Heart left ventricle (tissue), 13 donors: ENCODE measurements around the gene HID1.

Experiments used
- POLR2A ChIP-seq, 2 donors: fragments of 450-650 bp; IDR thresholded peaks; one replicate each; pipeline ENCODE4 v1.6.1; 2017; ENCODE audit warnings: antibody characterized with exemption in 2 of 2, mild to moderate bottlenecking in 2 of 2, moderate library complexity in 2 of 2
- TF ChIP-seq, protein P1 (sequence below), 12 donors: fragments of 200-600 bp; sonication (generic) in 4 of 12; IDR thresholded peaks; one replicate each; pipeline versions ENCODE4 v1.5.0 to v1.8.0; 2018 to 2022; ENCODE audit warnings: antibody characterized with exemption in 12 of 12, mild to moderate bottlenecking in 5 of 12
- donor health status: ischemic (EF 13 %, LVEDD 7.1; RV severe dilation, severe dysfunction).
- donor health status: DM: no; HTN: yes; CAD: no.
- donor health status: DM: no; HTN: no; CAD: no.
- donor health status: ischemic (EF 25% LVEDD 6.9; RV normal size, moderate dysfunction).
- donor health status: ischemic (EF 25% LVEDD 5.7; RV mildly dilated, moderate dysfunction).
- donor health status: ischemic (EF 35%, LVEDD 5.7; RV mildly dilated, moderate dysfunction).
- donor health status: nonischemic (EF 11% LVEDD 7.7; RV severe dilation, severe dysfunction).
- donor health status: DM: yes; HTN: yes; CAD: no.
- donor health status: PGD.
- donor health status: ischemic (EF 29% LVEDD 5.4; RV normal size, mild dysfunction).
- donor health status: nonischemic (EF 23%, LVEDD 6.1; RV moderate dilation, normal function).

DNA sequence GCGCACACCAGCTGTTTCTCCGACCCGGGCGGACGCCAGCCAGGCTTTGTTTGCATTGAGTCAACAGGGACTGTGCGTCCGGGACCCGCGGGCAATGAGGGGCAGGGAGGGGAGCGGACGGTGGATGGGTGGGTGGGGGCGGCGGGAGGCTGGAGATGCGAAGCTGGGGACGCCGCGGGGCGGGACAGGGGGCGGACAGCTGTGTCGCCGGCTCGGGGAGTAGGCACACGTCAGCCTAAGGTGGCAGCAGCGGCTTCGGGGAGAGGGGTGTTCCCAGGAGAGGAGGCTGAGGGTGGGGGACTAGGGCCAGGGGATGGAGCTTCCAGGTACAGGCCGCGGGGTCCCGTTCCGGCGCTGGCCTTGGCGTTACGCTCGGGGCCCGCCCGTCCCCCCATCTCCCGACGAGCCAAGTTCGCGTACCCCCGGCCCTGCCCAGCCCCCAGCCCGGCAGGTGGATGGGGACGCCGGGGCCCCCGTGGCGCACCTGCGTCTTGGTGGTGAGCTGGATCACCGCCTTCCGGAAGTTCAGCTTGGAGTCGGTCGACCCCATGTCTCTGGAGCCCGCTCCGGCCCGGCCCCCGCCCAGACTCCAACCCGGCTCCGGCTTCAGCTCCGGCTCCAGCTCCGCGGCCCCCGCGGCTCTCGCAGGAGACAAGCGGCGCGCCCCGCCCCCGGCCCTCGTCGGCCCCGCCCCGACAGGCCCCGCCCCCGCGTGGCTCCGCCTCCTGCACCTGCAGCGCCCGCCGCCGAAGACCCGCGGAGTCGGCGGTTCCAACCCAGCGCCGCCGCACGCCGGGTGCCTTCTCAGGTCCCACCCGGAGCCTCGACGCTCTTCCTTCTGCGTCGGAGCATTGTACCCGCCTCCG is at the start of gene HID1:
- TF ChIP-seq, protein P1, sequence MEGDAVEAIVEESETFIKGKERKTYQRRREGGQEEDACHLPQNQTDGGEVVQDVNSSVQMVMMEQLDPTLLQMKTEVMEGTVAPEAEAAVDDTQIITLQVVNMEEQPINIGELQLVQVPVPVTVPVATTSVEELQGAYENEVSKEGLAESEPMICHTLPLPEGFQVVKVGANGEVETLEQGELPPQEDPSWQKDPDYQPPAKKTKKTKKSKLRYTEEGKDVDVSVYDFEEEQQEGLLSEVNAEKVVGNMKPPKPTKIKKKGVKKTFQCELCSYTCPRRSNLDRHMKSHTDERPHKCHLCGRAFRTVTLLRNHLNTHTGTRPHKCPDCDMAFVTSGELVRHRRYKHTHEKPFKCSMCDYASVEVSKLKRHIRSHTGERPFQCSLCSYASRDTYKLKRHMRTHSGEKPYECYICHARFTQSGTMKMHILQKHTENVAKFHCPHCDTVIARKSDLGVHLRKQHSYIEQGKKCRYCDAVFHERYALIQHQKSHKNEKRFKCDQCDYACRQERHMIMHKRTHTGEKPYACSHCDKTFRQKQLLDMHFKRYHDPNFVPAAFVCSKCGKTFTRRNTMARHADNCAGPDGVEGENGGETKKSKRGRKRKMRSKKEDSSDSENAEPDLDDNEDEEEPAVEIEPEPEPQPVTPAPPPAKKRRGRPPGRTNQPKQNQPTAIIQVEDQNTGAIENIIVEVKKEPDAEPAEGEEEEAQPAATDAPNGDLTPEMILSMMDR (IDR thresholded peaks at IDR 0.05): no peak
- peak in 1 of 2 donors; percentile 20 for TF ChIP-seq POLR2A (IDR thresholded peaks at IDR 0.05)
